HuH-7.5 (cell line): Measurements from ENCODE around the gene NCCRP1.

ENCODE experiments used
- DNase-seq: peaks from one replicate; pipeline ENCODE4 v3.0.0; 2011; ENCODE audit warnings: low spot score

NCCRP1 gene

GRCh38 chr19:39180749-39181148 is 16.0 kb upstream of the NCCRP1 start:
- DNase-seq, result no peak

GRCh38 chr19:39181500-39182173 is 15.1 kb upstream of the NCCRP1 start:
- DNase-seq, result no peak

GRCh38 chr19:39182174-39182505 is 14.6 kb upstream of the NCCRP1 start:
- no peak for DNase-seq

- DNase-seq, result no peak
Observed at GRCh38 chr19:39183104-39183503, 13.7 kb upstream of the NCCRP1 start.

- no peak for DNase-seq
Observed at GRCh38 chr19:39186391-39186790, 10.4 kb upstream of the NCCRP1 start.

- DNase-seq, result no peak
Observed at GRCh38 chr19:39187552-39187943, 9.2 kb upstream of the NCCRP1 start.

- no peak for DNase-seq
Observed at GRCh38 chr19:39188960-39189359, 7.8 kb upstream of the NCCRP1 start.

GRCh38 chr19:39190768-39191167 is 6.0 kb upstream of the NCCRP1 start:
- DNase-seq, result no peak

- no peak for DNase-seq
Observed at GRCh38 chr19:39192846-39193245, 3.9 kb upstream of the NCCRP1 start.

- DNase-seq, result no peak
Observed at GRCh38 chr19:39193803-39194202, 3.0 kb upstream of the NCCRP1 start.

GRCh38 chr19:39194832-39195542 is 1.8 kb upstream of the NCCRP1 start:
- DNase-seq, result no peak

- no peak for DNase-seq
Observed at GRCh38 chr19:39195755-39196154, 1.0 kb upstream of the NCCRP1 start.

GRCh38 chr19:39196320-39196719 is 444 bp upstream of the NCCRP1 start:
- no peak for DNase-seq

GRCh38 chr19:39197808-39198207 is 1.0 kb downstream of the NCCRP1 start:
- DNase-seq, result no peak

- no peak for DNase-seq
Observed at GRCh38 chr19:39199025-39199424, 2.3 kb downstream of the NCCRP1 start.

GRCh38 chr19:39200066-39200802 is 3.5 kb downstream of the NCCRP1 start:
- no peak for DNase-seq

GRCh38 chr19:39200803-39201115 is 4.0 kb downstream of the NCCRP1 start:
- no peak for DNase-seq

GRCh38 chr19:39202998-39203355 is 6.2 kb downstream of the NCCRP1 start:
- no peak for DNase-seq

GRCh38 chr19:39203372-39204341 is 6.9 kb downstream of the NCCRP1 start, which contains the start of gene SYCN:
SYCN (minus strand) TSS chr19:39204263; CDS start chr19:39204254, 9 bp downstream.
- no peak for DNase-seq

- DNase-seq, result no peak
Observed at GRCh38 chr19:39205449-39205764, 8.6 kb downstream of the NCCRP1 start.

GRCh38 chr19:39206122-39206521 is 9.4 kb downstream of the NCCRP1 start:
- no peak for DNase-seq

- DNase-seq, result no peak
Observed at GRCh38 chr19:39207293-39207836, 10.6 kb downstream of the NCCRP1 start.
